HG03064 (cell line): Measurements from ENCODE around the gene PRKCH.

ENCODE experiments used
- ATAC-seq: cut with Tn5 transposase; IDR thresholded peaks from one replicate; pipeline ENCODE4 v1.9.1; 2021; ENCODE audit warnings: low read depth; ENCODE audit not compliant: unreplicated experiment

The PRKCH gene

GRCh38 chr14:61360796-61361525, 39.6 kb downstream of the PRKCH start:
- ATAC-seq, result no peak

- ATAC-seq, result no peak
Measured at GRCh38 chr14:61362072-61362750, 40.8 kb downstream of the PRKCH start.

GRCh38 chr14:61364243-61364642, 42.9 kb downstream of the PRKCH start:
- ATAC-seq, result no peak

GRCh38 chr14:61365667-61366212, 44.4 kb downstream of the PRKCH start:
- no peak for ATAC-seq

- ATAC-seq, result no peak
Measured at GRCh38 chr14:61368114-61368710, 46.8 kb downstream of the PRKCH start.

- ATAC-seq, result no peak
Measured at GRCh38 chr14:61368781-61369453, 47.5 kb downstream of the PRKCH start.

- ATAC-seq, result no peak
Measured at GRCh38 chr14:61369454-61369810, 48.1 kb downstream of the PRKCH start.

GRCh38 chr14:61372379-61372778, 51.0 kb downstream of the PRKCH start:
- ATAC-seq, result no peak

- no peak for ATAC-seq
Measured at GRCh38 chr14:61372842-61373555, 51.6 kb downstream of the PRKCH start.

GRCh38 chr14:61374284-61374683, 52.9 kb downstream of the PRKCH start:
- no peak for ATAC-seq

GRCh38 chr14:61375218-61375617, 53.8 kb downstream of the PRKCH start:
- no peak for ATAC-seq

GRCh38 chr14:61376314-61376713, 54.9 kb downstream of the PRKCH start:
- ATAC-seq, result no peak

- ATAC-seq, result no peak
Measured at GRCh38 chr14:61377749-61378148, 56.4 kb downstream of the PRKCH start.

- no peak for ATAC-seq
Measured at GRCh38 chr14:61379639-61380184, 58.3 kb downstream of the PRKCH start.

- no peak for ATAC-seq
Measured at GRCh38 chr14:61380984-61381383, 59.6 kb downstream of the PRKCH start.

- no peak for ATAC-seq
Measured at GRCh38 chr14:61381553-61381952, 60.2 kb downstream of the PRKCH start.

GRCh38 chr14:61382842-61383241, 61.5 kb downstream of the PRKCH start:
- no peak for ATAC-seq

GRCh38 chr14:61385002-61385685, 63.8 kb downstream of the PRKCH start:
- no peak for ATAC-seq

- ATAC-seq, result no peak
Measured at GRCh38 chr14:61386173-61386772, 64.9 kb downstream of the PRKCH start.
